Neural crest cell (in vitro differentiated cells): ENCODE data around the gene GPR18. TPM values are rescaled to one million over a fixed set of nuclear protein-coding genes. Genes with fewer than 3 reads are reported as not detected.

ENCODE experiments used
- DNase-seq: peaks from one replicate; pipeline ENCODE4 v3.0.0; 2021; ENCODE audit warnings: low read depth, mixed read lengths, low spot score
- H3K27ac Mint-ChIP-seq: one replicate; pipeline ENCODE4 v1.8.0; 2021; ENCODE audit warnings: mild to moderate bottlenecking, mixed read lengths; ENCODE audit not compliant: unreplicated experiment
- H3K27me3 Mint-ChIP-seq: 2 replicates; pipeline ENCODE4 v1.8.0; 2021; ENCODE audit warnings: low read depth, mild to moderate bottlenecking, mixed read lengths
- H3K36me3 Mint-ChIP-seq: 2 replicates; pipeline ENCODE4 v1.8.0; 2021; ENCODE audit warnings: low read depth, mild to moderate bottlenecking, mixed read lengths
- H3K4me1 Mint-ChIP-seq: 2 replicates; pipeline ENCODE4 v1.8.0; 2021; ENCODE audit warnings: mixed read lengths
- H3K4me3 Mint-ChIP-seq: one replicate; pipeline ENCODE4 v1.8.0; 2021; ENCODE audit warnings: mild to moderate bottlenecking, mixed read lengths
- H3K9me3 Mint-ChIP-seq: 2 replicates; pipeline ENCODE4 v1.8.0; 2021; ENCODE audit warnings: mixed read lengths
- total RNA-seq: library from RNA; stranded (reverse); gene quantifications from 2 replicates; pipeline ENCODE4 v1.2.1, GENCODE V29; 2021
- TF ChIP-seq, protein P1 (sequence below): fragments of 200-600 bp; sonication (generic); conservative IDR thresholded peaks from 2 replicates; pipeline ENCODE4 v1.5.0; 2021; ENCODE audit warnings: antibody characterized with exemption, mild to moderate bottlenecking

Gene GPR18
- total RNA-seq, 1 donor from 2014 or later: not detected

DNA sequence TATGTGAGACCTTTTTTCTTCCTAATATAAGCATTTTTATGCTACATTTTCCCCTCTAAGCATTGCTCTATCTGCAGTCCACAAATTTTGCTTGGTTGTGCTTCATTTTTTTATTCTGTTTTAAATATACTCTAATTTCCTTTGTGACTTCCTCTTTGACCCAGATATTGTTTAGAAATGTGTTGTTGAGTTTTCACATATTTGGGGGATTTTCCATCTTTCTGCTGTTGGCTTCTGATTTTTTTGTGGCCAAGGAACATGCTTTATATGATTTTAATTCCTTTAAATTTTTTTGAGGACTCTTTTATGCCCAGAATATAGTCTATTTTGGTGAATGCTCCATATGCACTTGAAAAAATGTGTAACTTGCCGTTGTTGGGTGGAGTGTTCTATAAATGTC lies 34.6 kb downstream of the GPR18 start:
- H3K9me3 Mint-ChIP-seq: peaks cover 12% of the 10 kb centered on the region
- peaks cover 26% of the 10 kb centered on the region for H3K36me3 Mint-ChIP-seq
- no peak overlapping the region for H3K27ac Mint-ChIP-seq
- H3K4me1 Mint-ChIP-seq: peaks cover 26% of the 10 kb centered on the region
- no peaks in the 10 kb centered on the region for H3K27me3 Mint-ChIP-seq
- TF ChIP-seq, protein P1, sequence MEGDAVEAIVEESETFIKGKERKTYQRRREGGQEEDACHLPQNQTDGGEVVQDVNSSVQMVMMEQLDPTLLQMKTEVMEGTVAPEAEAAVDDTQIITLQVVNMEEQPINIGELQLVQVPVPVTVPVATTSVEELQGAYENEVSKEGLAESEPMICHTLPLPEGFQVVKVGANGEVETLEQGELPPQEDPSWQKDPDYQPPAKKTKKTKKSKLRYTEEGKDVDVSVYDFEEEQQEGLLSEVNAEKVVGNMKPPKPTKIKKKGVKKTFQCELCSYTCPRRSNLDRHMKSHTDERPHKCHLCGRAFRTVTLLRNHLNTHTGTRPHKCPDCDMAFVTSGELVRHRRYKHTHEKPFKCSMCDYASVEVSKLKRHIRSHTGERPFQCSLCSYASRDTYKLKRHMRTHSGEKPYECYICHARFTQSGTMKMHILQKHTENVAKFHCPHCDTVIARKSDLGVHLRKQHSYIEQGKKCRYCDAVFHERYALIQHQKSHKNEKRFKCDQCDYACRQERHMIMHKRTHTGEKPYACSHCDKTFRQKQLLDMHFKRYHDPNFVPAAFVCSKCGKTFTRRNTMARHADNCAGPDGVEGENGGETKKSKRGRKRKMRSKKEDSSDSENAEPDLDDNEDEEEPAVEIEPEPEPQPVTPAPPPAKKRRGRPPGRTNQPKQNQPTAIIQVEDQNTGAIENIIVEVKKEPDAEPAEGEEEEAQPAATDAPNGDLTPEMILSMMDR: no peak
- no peak for DNase-seq
- H3K4me3 Mint-ChIP-seq: no peak overlapping the region

DNA sequence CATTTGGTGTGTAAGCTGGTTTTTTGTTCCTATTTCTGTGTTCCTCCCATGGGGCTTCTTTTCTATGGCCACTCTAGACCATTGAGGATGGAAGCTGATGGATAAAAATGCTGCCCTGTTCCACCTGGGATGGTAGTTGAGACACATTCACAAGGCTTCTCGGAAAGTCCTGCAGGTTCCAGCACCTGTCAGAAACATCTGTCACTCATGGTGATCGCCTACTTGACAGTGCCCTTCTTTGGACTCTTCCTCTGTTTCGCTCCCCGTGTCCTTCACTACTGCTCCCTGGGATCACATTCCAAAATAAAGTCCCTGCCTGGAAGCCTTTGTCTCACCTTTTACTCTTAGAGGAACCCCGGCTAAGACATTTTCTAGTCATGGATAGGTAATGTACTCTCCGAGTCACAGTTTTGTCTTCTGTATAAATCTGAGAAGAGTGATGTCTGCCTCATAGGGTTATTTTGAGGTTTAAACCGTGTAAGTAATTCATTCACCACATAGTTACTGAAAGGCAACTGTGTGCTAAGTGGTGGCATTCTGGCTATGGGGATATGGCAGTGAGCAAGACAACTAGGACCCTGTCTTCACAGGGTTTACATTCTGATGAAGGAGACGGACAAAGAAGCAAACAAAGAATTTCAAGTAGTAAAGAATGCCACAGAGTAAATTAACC lies 36.5 kb downstream of the GPR18 start:
- H3K27me3 Mint-ChIP-seq: no peaks in the 10 kb centered on the region
- peaks cover 25% of the 10 kb centered on the region for H3K36me3 Mint-ChIP-seq
- TF ChIP-seq, protein P1: no peak
- DNase-seq: no peak
- no peak overlapping the region for H3K27ac Mint-ChIP-seq
- H3K4me1 Mint-ChIP-seq: peaks cover 30% of the 10 kb centered on the region
- H3K9me3 Mint-ChIP-seq: peaks cover 12% of the 10 kb centered on the region
- H3K4me3 Mint-ChIP-seq: no peak overlapping the region

DNA sequence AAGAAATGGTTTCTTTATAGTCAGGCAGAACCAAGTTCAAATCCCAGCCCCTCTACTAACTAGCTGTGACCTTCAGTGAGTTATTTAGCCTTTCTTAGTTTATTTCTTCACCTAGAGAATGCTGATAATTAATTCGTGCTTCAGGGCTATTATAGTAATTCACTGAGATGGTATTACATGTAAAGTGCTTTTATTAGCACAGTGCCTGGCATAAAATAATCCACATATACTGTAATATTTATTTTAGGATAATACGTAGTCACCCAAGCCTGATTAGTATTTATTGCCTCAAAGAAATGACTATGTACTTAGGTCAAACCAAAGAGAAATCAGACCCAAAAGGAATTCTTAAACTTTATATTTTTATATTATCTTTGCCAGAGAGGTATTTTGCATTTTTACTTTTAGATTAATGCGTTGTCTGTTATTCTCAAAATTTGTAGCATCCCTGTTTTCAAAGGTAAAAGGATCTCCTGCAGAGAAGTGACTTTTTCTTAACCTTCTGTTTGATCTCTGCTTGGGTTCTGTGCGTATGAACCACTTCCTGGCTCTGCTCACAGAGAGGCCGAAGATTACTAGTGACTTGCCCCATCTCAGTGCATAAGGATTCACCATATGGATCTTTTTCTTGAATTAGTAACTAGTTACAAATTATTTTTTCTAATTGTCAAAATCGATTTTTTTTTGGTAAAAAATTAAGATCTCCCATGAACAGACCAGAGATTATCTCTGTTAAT lies 37.8 kb downstream of the GPR18 start:
- Mint-ChIP-seq H3K4me3 (no peak overlapping the region), H3K36me3 (peaks cover 23% of the 10 kb centered on the region)

DNA sequence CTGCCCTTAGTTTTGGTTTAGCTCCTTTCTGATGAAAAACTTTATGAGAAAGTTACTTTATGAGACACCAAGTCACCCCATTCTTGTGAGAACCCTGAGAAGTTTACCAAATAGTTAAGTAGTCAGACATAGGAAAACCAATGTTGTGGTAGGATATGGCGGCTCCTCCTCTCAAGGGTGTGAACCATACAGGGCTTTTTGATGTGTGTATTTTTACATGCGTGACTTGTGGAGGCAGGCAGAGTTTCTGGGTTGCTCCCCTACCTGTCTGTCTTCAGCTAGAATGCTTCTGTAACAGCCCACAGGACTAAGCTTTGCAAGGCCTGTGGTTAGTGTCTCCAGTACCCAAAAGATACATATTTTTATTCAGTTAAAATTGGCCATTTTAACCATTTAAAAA lies 39.2 kb downstream of the GPR18 start:
- Mint-ChIP-seq H3K4me1 (peaks cover 40% of the 10 kb centered on the region), H3K36me3 (peaks cover 23% of the 10 kb centered on the region), H3K27ac (no peak overlapping the region), H3K4me3 (no peak overlapping the region), H3K9me3 (peaks cover 12% of the 10 kb centered on the region), H3K27me3 (no peaks in the 10 kb centered on the region)
- TF ChIP-seq, protein P1: no peak
- no peak for DNase-seq

More for the DNA sequence above, 37.8 kb downstream of the GPR18 start:
- TF ChIP-seq, protein P1: no peak
- peaks cover 12% of the 10 kb centered on the region for H3K9me3 Mint-ChIP-seq
- peaks cover 31% of the 10 kb centered on the region for H3K4me1 Mint-ChIP-seq
- DNase-seq: no peak
- no peak overlapping the region for H3K27ac Mint-ChIP-seq
- H3K27me3 Mint-ChIP-seq: no peaks in the 10 kb centered on the region

DNA sequence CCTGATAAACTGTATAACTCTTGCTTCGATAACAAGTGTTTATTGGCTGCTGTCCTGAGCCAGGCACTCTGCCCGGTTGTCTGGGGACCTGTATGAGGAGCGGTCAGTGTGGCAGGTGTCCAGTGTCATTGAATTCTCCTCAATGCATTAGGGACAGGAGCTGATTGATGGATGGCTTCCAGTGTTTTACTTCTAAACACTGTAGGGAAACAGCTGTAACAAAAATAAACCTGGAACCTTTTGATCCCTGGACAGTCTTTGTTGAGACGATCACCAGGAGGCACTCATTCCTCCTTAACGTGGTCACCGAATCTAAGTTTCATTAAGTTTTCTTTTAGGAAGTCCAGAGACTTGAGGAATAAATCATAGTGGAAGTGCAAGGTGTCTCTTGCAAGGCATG lies 39.6 kb downstream of the GPR18 start:
- TF ChIP-seq, protein P1: no peak
- peaks cover 12% of the 10 kb centered on the region for H3K9me3 Mint-ChIP-seq
- no peak overlapping the region for H3K4me3 Mint-ChIP-seq
- H3K36me3 Mint-ChIP-seq: peaks cover 20% of the 10 kb centered on the region
- no peak for DNase-seq
- no peaks in the 10 kb centered on the region for H3K27me3 Mint-ChIP-seq
- no peak overlapping the region for H3K27ac Mint-ChIP-seq
- peaks cover 38% of the 10 kb centered on the region for H3K4me1 Mint-ChIP-seq
